ENCODE results near the gene UIMC1.

Gene UIMC1

DNA sequence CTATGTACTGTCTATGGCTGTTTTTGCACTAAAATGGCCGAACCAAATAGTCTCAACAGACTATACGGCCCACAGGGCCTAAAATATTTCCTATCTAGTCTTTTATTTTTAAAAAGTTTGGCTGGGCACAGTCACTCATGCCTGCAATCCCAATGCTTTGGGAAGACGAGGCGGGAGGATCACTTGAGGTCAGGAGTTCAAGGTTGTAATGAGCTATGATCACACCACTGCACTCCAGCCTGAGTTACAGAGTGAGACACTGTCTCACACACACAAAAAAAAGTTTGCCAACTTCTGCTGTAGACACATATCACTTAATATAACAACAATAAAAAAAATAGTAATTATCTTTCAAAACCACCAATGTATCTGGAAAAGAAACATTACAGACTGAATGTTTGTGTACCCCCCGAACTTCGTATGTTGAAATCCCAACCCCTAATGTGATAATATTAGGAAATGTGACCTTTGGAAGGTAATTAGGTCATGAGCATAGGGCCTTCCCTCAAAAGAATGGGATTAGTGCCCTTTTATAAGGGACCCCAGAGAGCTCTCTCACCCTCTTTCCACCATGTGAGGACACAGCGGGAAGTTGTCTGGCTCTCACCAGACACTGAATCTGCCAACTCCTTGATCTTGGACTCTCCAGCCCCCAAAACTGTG is 53.9 kb downstream of the UIMC1 start:
- no peak for DNase-seq (ENCODE audit: low read depth)

DNA sequence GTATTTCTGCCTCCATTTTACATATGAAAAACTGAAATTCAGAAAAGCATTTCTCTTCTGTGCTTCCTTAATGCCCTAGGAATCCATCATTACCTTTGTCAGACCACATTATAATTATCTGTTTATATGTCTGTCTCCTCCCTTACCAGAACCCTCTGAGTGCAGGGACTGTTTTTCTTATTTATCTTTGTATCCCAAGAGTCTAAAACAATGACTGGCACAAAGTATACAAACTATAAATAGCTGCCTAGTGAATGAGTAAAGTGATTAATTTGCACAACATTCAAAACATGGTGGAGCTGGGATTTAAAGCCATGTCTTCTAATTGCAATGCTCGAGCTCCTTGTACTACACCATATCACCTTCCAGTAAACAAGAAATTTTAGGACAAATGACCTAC is 58.1 kb downstream of the UIMC1 start:
- no peak for DNase-seq (ENCODE audit: low read depth)

DNA sequence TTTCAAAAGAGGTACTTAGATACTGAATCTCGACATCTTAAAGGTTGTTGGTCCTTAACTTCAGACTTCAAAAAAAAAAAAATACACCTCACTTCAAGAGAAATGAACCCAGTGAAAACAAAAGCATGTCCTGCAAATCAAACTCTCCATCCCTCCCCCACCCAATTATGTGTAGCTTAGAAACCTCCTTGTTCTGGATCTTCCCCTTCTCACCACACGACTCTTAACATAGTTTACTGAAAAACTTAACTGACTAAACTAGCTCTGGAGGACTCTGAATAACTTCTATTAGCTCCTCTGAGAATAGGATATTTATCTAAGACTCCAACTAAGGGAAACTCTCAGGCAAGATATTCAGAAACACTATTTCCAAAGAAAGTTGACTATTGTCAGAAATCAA is 58.7 kb downstream of the UIMC1 start:
- no peak for DNase-seq (ENCODE audit: low read depth)

DNA sequence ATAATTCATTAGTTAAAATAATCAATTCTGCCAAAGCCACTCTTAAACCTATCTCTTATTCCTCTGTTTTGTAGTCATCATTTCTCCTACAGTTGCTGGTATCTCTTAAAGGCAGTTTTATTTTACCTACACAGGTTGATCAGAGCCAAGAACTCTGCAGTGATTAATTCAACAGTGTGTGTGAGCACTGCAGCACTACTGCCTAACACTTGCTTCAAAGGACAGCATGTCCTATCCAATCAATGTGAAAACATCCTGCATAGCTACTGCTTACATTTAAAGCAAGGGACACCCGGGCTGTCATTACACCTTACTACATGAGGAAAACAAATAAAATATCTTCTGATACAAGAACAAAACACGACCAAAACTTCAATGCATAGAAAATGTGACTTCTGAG is 62.3 kb downstream of the UIMC1 start:
- no peak for DNase-seq (ENCODE audit: low read depth)

DNA sequence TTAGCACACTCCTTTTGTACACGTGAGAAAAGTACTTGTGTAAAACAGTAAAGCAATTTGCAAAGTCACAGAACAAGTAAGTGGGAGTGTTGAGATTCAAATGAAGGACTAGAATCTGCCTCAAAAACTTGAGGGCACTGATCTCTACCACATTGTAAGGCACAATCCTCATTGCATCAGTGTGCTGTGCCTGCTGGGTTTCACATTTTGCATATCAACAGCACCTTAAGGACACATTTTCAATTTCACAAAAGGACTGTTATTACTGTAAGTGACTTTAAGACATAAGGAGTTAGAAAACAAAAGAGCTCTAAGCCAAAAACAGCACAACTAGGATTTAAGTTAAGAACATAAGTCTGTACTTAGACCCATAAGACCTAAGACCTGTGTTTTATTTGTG is 62.8 kb downstream of the UIMC1 start:
- no peak for DNase-seq (ENCODE audit: low read depth)

DNA sequence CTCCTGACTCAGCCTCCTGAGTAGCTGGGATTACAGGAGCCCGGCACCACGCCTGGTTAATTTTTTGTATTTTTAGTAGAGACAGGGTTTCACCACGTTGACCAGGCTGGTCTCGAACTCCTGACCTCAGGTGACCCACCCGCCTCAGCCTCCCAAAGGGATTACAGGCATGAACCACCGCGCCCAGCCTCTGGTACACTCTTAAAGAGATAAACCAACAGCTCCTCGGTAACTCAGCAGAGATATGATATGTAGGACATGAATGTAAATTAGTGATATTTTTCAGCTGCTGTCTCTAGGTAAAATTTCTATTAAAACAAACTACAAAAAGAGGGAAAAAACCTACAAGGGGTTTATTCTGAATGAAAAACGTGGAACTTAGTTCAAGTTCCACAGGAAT is 64.6 kb downstream of the UIMC1 start:
- no peak for DNase-seq (ENCODE audit: low read depth)

DNA sequence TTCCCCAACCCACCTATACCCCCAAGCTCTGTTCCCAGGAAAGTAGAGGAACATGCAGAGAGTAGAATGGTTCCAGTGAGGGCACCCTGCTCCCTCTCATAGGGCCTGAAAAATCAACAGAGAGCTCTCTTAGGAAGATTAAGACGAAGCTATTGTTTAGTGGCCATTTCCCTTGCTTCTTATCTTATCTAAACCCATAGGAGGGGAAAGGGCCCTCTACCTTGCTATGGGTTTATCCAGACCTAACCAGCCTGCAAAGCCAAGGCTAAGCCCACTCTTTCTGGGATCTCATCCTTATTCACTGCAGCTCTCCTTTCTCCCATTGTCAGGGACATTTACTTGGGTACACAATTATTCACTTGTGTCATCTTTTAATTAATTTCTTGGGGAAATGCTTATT is 68.1 kb downstream of the UIMC1 start:
- no peak for DNase-seq (ENCODE audit: low read depth)

DNA sequence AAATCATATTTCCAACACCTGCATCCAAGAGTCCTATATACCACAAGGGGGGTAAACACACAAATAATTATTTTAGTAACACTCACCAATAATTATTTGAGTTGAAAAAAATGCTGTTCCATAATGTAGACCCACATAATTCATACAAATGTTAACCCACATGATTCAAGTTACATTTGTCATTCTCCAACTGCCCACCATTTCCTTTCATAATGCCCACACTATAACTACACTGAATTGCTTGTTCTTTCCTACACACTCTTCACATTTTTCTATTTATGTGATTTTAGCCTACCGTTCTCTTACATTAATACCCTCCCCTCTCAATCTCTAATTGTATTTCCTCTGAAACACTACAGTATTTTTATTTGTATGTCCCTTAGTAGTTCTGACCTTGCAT is 71.6 kb downstream of the UIMC1 start:
- DNase-seq (ENCODE audit: low read depth) = no peak

DNA sequence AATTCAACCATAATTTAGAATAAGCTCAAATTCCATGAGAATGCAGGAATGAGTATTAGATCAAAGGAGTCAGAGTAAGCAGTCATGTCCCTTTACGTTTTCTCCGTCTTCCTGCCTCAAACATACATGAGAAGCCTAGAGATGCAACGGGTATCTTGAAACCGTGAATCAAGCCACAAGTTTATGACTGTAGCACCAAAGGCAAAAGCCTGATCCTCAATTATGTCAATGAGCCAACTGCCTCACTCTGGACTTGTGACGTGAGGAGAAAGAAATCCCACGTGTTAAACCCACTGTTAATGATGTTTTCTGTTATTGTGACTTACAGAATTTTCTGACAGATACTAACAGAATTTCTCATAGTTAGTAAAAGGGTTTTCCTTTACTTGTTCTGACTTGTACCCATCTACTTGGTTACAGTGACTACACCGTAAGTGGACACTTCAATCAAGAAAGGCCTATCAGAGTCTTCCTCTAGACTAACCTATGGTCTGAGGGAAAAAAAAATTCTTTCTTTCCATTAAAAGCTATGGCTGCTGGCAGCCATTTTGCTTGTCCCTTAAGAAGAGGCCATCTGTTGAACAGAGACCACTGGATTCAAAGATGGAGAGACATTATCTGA is 72.2 kb downstream of the UIMC1 start:
- DNase-seq (ENCODE audit: low read depth) = no peak

DNA sequence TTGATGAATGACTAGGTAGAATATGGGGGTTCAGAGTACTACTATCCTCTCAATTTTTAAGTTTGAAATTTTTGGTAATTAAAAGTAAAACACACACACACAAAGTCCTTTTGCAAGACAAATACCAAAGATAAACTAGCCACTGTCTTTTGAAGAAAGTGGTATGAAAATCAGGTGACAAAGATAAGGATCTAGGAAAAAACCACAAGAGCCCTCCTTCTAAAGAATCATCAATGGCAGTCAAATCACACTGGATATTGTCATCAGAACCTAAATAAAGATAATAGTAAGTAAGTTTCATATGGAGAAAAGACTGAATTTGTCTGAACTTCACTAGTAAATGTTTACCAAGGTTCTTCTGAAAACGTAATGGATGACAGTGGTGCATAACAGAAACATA is 76.9 kb downstream of the UIMC1 start:
- no peak for DNase-seq (ENCODE audit: low read depth)

DNA sequence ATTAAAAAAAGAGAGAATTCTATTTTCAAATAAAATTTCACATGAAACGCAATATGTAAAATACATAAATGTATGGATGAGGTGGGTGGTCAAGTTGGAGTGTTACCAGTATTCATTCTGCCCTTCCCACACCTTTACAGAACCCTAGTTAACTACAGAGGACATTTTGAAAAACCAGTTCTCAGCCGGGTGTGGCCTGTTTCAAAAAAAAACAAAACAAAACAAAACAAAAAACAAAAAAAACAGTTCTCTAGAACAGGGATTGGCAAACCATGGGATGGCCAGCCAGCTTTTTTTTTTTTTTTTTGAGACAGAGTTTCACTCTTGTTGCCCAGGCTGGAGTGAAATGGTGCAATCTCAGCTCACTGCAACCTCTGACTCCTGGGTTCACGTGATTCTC is 79.0 kb downstream of the UIMC1 start:
- DNase-seq (ENCODE audit: low read depth) = no peak

DNA sequence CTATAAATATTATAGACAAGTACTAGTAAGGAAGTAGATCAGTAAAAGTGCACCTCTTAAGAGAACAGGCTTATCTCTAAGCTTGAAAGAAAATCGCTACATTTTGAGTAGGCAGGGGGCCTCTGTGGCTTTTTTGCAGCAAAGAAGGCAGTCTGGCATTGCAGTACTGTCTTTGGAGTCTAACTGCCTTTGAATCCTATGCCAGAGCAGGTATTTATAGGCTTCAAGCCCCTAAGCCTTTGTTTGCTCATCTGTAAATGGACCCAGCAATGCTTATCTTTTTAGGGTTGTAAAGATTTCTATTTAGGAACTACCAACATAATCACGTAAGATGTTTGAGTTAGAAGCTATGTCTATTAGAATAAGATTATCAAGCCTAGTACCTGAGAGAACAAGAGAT is 83.8 kb downstream of the UIMC1 start:
- no peak for DNase-seq (ENCODE audit: low read depth)

DNA sequence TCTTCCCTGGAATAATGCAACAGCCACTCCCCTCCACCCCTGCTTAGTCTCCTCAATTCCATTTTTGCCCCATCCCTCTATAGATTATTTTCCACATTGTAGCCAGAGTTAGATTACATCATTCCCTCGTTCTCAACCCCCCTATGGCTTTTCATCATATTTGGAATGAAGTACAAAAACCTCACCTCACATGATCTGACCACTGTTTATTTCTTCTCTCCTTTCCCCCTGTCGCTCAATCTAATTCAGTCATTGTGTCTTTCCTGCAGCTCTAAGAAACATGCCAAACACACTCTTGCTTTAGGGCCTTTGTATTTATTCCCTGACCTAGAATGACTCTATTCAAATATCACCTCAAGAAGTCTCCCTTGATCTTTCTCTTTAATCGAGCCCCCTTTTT is 84.9 kb downstream of the UIMC1 start:
- DNase-seq (ENCODE audit: low read depth) = no peak

DNA sequence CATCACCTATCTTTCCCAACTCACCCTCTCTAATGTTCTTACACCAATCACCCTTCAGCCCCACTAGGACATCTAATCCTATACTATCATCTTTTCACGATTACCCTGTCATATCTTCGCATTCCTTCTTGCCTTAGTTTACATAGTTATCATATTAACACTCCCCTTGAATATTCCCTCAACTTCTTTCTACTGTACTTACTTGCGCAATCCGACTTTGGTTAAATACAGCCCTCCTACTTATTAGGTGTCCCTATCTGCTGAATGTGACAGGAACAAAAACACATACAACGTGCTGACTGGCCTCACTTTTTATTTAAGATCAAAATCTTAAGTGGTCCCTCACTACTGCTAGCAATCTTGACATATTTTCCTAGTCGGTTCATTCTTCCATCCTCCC is 88.0 kb downstream of the UIMC1 start:
- no peak for DNase-seq (ENCODE audit: low read depth)

DNA sequence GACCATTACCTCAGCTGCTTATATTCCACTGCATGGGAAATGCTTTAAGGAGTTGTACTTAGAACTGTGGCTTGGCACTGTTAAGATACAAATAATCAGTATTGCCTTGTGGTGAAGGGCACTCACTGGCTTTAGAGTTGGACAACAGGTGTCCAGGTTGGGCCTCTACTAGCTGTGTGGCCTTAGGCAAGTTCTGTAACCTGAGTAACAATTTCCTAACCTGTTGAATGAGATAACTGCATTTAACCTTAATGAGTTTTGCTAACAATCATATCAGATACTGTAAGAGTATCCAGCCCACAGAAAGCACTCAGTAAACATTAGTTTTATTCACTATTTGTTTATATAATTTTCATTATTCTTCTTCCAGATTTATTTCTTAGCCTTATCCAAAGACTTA is 90.2 kb downstream of the UIMC1 start:
- DNase-seq (ENCODE audit: low read depth) = no peak

DNA sequence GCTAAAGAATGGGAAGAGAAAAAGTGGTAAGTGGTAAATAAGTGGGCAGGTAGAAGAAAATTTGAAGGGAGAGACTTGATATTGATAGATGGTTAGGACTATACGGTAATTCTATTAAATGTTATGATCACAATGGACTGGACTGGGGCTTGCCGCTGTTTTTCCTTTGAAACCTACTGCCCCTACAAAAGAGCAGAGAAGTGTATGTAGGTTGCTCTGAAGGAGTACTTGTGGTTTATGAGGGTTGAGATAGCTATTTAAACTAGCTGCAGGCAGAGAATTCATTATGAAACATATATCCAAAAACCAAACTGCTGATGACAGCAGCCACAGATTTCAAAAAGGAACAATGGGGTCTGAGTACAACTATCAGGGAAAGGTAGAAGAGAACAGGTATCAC is 90.7 kb downstream of the UIMC1 start:
- DNase-seq (ENCODE audit: low read depth) = no peak

DNA sequence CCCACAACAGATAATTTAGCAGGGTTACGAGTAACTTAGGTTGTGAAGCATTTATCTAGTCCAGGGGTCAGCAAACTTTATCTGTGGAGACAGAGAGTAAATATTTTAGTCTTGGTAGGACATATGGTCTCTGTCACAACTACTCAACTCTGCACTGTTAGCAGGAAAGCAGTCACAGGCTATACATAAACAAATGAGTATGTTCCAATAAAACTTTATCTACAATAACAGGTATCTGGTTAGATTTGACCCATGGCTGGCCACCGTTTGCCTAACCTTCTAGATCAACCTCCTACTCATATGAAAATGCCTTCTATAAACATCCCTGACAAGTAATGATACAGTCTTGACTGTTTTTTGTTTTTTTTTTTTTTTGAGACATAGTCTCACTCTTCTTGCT is 94.5 kb downstream of the UIMC1 start:
- DNase-seq (ENCODE audit: low read depth) = no peak

DNA sequence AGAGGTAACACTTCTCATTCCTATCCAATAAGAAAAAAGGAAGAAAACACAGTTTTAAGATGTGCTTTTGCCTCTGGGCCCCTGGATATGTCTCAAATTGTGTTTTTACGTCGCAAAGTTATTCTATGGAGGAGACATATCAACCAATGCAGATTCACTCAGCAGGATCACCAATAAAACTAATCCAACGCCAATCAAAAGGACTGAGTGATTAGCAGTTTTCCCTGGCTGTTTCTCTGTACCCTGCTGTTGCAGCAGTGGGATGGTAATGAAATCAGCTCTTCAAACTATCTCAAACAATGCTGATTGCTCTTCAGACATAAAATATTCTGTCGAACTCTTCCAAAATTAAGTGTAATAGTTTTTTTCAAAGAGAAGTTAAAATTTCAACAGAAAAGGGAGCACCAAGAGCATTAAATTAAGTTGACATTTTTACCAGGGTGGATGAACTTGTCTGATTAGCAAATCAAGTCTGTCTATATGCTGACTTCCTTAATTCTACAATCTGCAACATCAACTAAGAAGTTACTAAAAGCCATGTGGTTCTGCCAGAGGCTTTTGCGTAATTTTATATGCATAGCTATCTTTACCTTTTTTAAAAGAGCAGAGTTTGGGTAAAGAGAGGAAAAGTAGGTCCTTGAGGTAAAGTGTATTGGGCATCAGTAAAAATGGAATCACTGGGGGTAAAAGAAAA is 97.8 kb downstream of the UIMC1 start:
- DNase-seq (ENCODE audit: low read depth) = no peak

DNA sequence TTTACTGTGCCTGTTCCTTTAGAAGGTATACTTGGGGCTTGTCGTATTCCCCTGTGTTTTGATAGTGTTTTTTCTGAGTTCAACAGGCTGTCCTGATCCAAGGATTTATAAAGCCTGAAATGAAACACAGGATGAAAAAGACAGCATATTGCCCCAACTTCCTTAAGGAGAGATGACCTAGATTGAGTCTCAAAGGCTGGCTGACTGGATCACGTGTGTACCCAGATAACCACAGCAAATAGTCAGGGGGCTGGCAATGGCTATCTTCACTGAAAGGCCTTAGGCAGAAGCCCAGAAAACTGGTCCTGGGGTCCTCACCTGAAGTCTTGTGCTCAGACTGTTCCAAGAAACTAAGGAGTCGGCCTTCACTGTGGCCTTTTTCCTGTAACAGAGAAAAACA is 99.8 kb downstream of the UIMC1 start:
- DNase-seq (ENCODE audit: low read depth) = no peak

DNA sequence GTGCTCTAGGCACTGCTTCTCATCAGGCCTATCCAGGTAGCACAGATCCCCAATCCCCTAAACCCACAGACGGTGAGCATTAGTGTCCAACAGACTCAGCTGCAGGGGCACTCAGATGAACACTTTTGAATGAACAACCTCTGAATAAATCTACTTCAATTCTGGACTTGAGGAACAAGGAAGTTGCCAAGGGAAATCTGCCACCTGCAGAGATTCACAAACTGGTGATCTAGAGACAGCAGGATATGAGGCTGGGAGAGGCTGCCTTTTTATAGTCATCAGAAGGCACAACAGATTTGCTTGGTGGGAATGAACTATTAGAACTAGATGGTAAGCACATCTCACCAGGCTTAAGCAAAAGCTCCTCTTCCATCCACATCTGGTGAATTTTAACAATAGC is 100.5 kb downstream of the UIMC1 start:
- DNase-seq (ENCODE audit: low read depth) = no peak

DNA sequence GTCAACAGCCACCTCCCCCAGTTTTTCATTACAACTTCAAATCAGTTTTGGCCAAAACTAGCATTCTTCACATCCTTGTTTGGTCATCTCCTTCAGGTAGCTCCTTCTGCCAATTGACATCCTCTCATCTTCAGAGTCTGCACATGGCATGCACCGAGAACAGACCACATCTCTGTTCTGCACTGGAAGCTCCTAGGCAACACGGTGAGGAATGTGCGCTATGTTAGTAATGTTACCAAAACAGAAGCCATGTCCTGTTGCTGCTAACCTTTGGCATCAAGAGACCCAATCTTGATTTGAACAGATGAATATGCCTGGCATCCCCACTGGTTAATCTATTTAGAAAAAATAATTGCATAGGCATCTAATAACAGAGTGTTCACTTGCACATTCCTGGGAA is 102.3 kb downstream of the UIMC1 start:
- DNase-seq (ENCODE audit: low read depth) = no peak

DNA sequence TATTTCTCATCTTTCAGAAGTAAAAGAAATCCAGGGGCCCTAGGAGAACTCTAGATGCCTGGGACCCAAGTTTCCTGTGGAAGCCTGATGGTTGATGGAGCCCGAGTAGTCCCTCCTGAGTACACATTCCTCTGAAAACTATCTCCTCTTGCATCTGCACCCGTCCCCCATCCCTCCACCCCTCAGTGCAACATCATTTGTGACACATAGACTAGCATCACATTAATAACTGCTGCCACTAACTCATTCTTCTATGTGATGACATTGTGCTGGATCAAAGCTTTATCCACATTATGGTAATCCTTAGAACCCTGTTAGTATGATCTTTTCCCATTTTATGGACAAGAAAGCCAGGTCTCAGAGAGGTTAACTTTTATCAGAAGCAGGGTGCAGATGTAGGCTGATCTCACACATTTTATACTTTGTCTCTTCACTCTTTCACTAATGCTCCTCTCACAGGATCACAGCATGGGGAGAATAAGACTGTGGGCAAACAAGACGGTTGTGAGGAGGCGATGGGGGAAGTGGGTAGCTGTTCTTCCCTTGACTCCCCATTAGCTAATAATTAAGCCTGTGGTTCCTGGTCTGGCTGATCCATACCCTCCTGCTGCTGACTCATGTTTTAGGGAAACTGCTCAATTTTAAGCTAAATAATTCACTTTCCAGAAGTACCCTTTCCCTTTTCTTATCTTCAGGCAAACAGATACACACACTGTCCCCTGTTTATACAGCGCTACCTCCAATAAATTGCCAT is 103.5 kb downstream of the UIMC1 start:
- DNase-seq (ENCODE audit: low read depth) = no peak

Data from stimulated activated CD8-positive, alpha-beta memory T cell treated with anti-CD3 and anti-CD28 coated beads, Interleukin-15, amount 100 ng/mL, for 24 hours (primary cell).